SK-N-SH treated with all-trans-retinoic acid at 6 μM for 48 hours (cell line): ENCODE data around the gene LDHAL6A.
"Not testable (repeated sequence)": the region's sequence is repeated elsewhere in the genome, so short reads cannot be mapped to it uniquely, and the experiment has no call there.

Experiments
- ATAC-seq: fragments of 200-7000 bp; cut with Tn5 transposase; 3 replicates; pipeline ENCODE4 v1.9.1; 2020; ENCODE audit warnings: mild to moderate bottlenecking, moderate library complexity
- ARNTL ChIP-seq: fragments of 450-650 bp; formaldehyde crosslinking; IDR thresholded peaks from 2 replicates; pipeline ENCODE4 v1.5.0; 2020; ENCODE audit warnings: low read depth, mild to moderate bottlenecking, moderate library complexity, borderline replicate concordance
- BACH2 ChIP-seq: fragments of 250-450 bp; sonication (Bioruptor Pico); IDR thresholded peaks from 2 replicates; pipeline ENCODE4 v1.9.0; 2021; ENCODE audit warnings: mild to moderate bottlenecking, borderline replicate concordance
- CREB5 ChIP-seq: fragments of 250-450 bp; sonication (Bioruptor Pico); IDR thresholded peaks from 2 replicates; pipeline ENCODE4 v1.5.1; 2020; ENCODE audit warnings: low read depth, mild to moderate bottlenecking, moderate library complexity
- CSDC2 ChIP-seq: fragments of 250-450 bp; sonication (Bioruptor Pico); IDR thresholded peaks from 2 replicates; pipeline ENCODE4 v1.5.0; 2020; ENCODE audit warnings: mild to moderate bottlenecking, moderate library complexity
- CSRNP3 ChIP-seq: fragments of 250-450 bp; sonication (Bioruptor Pico); IDR thresholded peaks from 2 replicates; pipeline ENCODE4 v1.5.1; 2021; ENCODE audit warnings: mild to moderate bottlenecking, moderate library complexity
- ESRRG ChIP-seq: fragments of 250-450 bp; sonication (Bioruptor Pico); IDR thresholded peaks from 2 replicates; pipeline ENCODE4 v1.6.1; 2021; ENCODE audit warnings: mild to moderate bottlenecking
- GLIS3 ChIP-seq: fragments of 250-450 bp; sonication (Bioruptor Pico); IDR thresholded peaks from 2 replicates; pipeline ENCODE4 v1.5.0; 2020; ENCODE audit warnings: mild to moderate bottlenecking, moderate library complexity
- ISL1 ChIP-seq: fragments of 250-450 bp; sonication (Bioruptor Pico); IDR thresholded peaks from 2 replicates; pipeline ENCODE4 v2.1.2; 2022; ENCODE audit warnings: mild to moderate bottlenecking, moderate library complexity
- OSR1 ChIP-seq: fragments of 250-450 bp; sonication (Bioruptor Pico); IDR thresholded peaks from 2 replicates; pipeline ENCODE4 v1.8.0; 2022; ENCODE audit warnings: moderate library complexity, mild to moderate bottlenecking, inconsistent platforms
- PATZ1 ChIP-seq: fragments of 250-450 bp; sonication (Bioruptor Pico); IDR thresholded peaks from 2 replicates; pipeline ENCODE4 v1.8.0; 2020; ENCODE audit warnings: mild to moderate bottlenecking, moderate library complexity, borderline replicate concordance
- PPARA ChIP-seq: fragments of 250-450 bp; sonication (Bioruptor Pico); IDR thresholded peaks from 2 replicates; pipeline ENCODE4 v1.5.0; 2020; ENCODE audit warnings: mild to moderate bottlenecking, borderline replicate concordance
- RARB ChIP-seq: fragments of 250-450 bp; sonication (Bioruptor Pico); IDR thresholded peaks from 2 replicates; pipeline ENCODE4 v1.8.0; 2021; ENCODE audit warnings: mild to moderate bottlenecking, moderate library complexity
- SNAI2 ChIP-seq: fragments of 250-450 bp; sonication (Bioruptor Pico); IDR thresholded peaks from 2 replicates; pipeline ENCODE4 v1.5.0; 2020; ENCODE audit warnings: mild to moderate bottlenecking, moderate library complexity
- TOX ChIP-seq: fragments of 250-450 bp; sonication (Bioruptor Pico); IDR thresholded peaks from 2 replicates; pipeline ENCODE4 v1.8.0; 2021; ENCODE audit warnings: mild to moderate bottlenecking, moderate library complexity, borderline replicate concordance
- TSHZ2 ChIP-seq: fragments of 250-450 bp; sonication (Bioruptor Pico); IDR thresholded peaks from 2 replicates; pipeline ENCODE4 v1.5.0; 2020; ENCODE audit warnings: mild to moderate bottlenecking, moderate library complexity
- ZC3H10 ChIP-seq: fragments of 250-450 bp; sonication (Bioruptor Pico); IDR thresholded peaks from 2 replicates; pipeline ENCODE4 v1.5.1; 2021; ENCODE audit warnings: mild to moderate bottlenecking, moderate library complexity
- ZFP30 ChIP-seq: fragments of 450-650 bp; formaldehyde crosslinking; IDR thresholded peaks from 2 replicates; pipeline ENCODE4 v1.5.0; 2022; ENCODE audit warnings: mild to moderate bottlenecking, moderate library complexity
- ZNF565 ChIP-seq: fragments of 450-650 bp; formaldehyde crosslinking; conservative IDR thresholded peaks from 2 replicates; pipeline ENCODE4 v1.5.0; 2020; ENCODE audit warnings: low read depth, mild to moderate bottlenecking, moderate library complexity
- ZNF70 ChIP-seq: fragments of 450-650 bp; formaldehyde crosslinking; IDR thresholded peaks from 2 replicates; pipeline ENCODE4 v1.5.0; 2020; ENCODE audit warnings: mild to moderate bottlenecking, moderate library complexity
- ZNF8 ChIP-seq: fragments of 450-650 bp; formaldehyde crosslinking; IDR thresholded peaks from 2 replicates; pipeline ENCODE4 v1.5.0; 2020; ENCODE audit warnings: mild to moderate bottlenecking, moderate library complexity

Gene LDHAL6A

GRCh38 chr11:18455686-18456372, at the start of gene LDHAL6A:
LDHAL6A (plus strand) TSS chr11:18455856; CDS start chr11:18456681, 825 bp downstream.
- TF ChIP-seq RARB (CRISPR knock-in tag) (no peak), ZC3H10 (CRISPR knock-in tag) (no peak), PPARA (no peak)
- ATAC-seq = no peak

- not testable (repeated sequence) for ATAC-seq
Observed at GRCh38 chr11:18407400-18407799, 48.3 kb upstream of the LDHAL6A start.

- TF ChIP-seq ZNF70 (CRISPR knock-in tag) (no peak), CREB5 (CRISPR knock-in tag) (no peak), ZNF8 (CRISPR knock-in tag) (no peak), ISL1 (no peak), ZC3H10 (CRISPR knock-in tag) (no peak), TOX (CRISPR knock-in tag) (no peak)
- peak; percentile 8; the same call in 2 of the 3 replicates for ATAC-seq
Observed at GRCh38 chr11:18408558-18409291, 46.9 kb upstream of the LDHAL6A start.

- ATAC-seq = no peak
- TF ChIP-seq ZFP30 (CRISPR knock-in tag) = no peak
- TF ChIP-seq OSR1 (CRISPR knock-in tag) = no peak
- TF ChIP-seq RARB (CRISPR knock-in tag) = no peak
- no peak for TF ChIP-seq ESRRG (CRISPR knock-in tag)
- TF ChIP-seq ZNF565 (CRISPR knock-in tag) = no peak
- no peak for TF ChIP-seq TOX (CRISPR knock-in tag)
- TF ChIP-seq BACH2 (CRISPR knock-in tag) = no peak
- no peak for TF ChIP-seq ZNF8 (CRISPR knock-in tag)
- no peak for TF ChIP-seq TSHZ2
- TF ChIP-seq PPARA = no peak
- TF ChIP-seq ISL1 = no peak
- TF ChIP-seq GLIS3 (CRISPR knock-in tag) = no peak
- no peak for TF ChIP-seq PATZ1 (CRISPR knock-in tag)
- no peak for TF ChIP-seq SNAI2 (CRISPR knock-in tag)
- TF ChIP-seq CREB5 (CRISPR knock-in tag) = no peak
Observed at GRCh38 chr11:18416459-18416858, 39.2 kb upstream of the LDHAL6A start.

- ATAC-seq = no peak
- TF ChIP-seq PATZ1 (CRISPR knock-in tag) (no peak), ESRRG (CRISPR knock-in tag) (no peak), ARNTL (no peak), CSRNP3 (CRISPR knock-in tag) (no peak), TOX (CRISPR knock-in tag) (no peak), ISL1 (no peak), ZFP30 (CRISPR knock-in tag) (no peak), GLIS3 (CRISPR knock-in tag) (no peak), BACH2 (CRISPR knock-in tag) (no peak), CSDC2 (CRISPR knock-in tag) (no peak), ZNF565 (CRISPR knock-in tag) (no peak), SNAI2 (CRISPR knock-in tag) (no peak), ZC3H10 (CRISPR knock-in tag) (no peak)
Observed at GRCh38 chr11:18419040-18419439, 36.6 kb upstream of the LDHAL6A start.
